ENCODE data around the gene PRKCZ. TPM values are rescaled to one million over a fixed set of nuclear protein-coding genes. Genes with fewer than 3 reads are reported as not detected.

Gene PRKCZ
- total RNA-seq, 1 experiment from 2014 or later = 56.8 TPM

DNA sequence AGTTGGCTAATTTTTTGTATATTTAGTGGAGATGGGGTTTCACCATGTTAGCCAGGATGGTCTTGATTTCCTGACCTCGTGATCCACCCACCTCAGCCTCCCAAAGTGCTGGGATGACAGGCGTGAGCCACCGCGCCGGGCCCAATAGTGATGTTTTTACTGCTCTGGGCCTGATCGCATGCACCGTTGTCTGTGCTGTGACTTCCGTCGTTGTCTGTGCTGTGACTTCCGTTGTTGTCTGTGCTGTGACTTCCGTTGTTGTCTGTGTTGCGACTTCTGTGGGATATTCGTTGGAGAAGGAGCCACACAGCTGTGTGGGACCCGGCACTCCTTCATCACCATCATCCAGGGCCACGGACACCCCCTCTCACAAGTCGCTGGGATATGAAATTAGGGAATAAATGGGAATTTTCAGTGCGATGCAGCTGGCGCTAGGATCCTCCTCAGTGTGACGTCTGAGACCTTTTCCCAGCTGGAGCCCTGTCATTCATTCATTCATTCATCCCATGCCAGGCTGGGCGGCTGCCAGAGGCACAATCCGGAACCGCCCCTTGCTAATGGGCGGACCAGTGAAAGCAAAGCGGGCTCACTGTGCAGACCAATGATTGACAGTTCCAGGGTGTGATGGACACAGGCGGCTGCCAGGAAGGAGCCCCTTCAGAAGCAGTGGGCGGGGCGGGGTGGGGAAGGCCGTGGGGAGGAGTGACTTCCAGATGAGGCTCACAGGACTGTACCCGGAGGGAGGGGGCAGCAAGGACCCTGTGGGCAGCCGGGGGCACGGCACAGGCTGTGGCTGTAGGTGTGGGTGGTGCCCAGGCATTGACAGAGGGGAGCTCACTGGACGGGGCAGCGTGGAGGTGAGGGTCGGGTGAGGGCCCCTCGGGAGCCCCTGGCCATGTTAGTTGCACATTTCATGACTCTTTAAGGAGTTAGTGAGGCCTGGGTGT lies 48.9 kb downstream of the PRKCZ start:
- DNase-seq (no peak), ATAC-seq (no peak)
- Histone ChIP-seq H3K9me2 (replicated peaks; ENCODE audit: low read length) (no peaks in the 10 kb centered on the region), H3K4me1 (ENCODE audit: insufficient read depth, low read length) (no peaks in the 10 kb centered on the region), H4K20me1 (ENCODE audit: low read length) (no peaks in the 10 kb centered on the region), H3F3A (ENCODE audit: low read length, unreplicated experiment) (no peaks in the 10 kb centered on the region), H3K27ac (ENCODE audit: low read length) (no peak overlapping the region), H3K79me2 (ENCODE audit: low read length) (no peaks in the 10 kb centered on the region), H3K4me2 (ENCODE audit: low read length) (no peak overlapping the region), H3K9me3 (ENCODE audit: low read length) (peaks cover 16% of the 10 kb centered on the region; the same call in 1 of the 2 replicates), H3K36me3 (ENCODE audit: low read depth, low read length) (peaks cover 26% of the 10 kb centered on the region), H3K4me3 (ENCODE audit: low read length) (no peak overlapping the region), H3K27me3 (ENCODE audit: low read length) (no peaks in the 10 kb centered on the region), H2AFZ (ENCODE audit: low read length) (no peak overlapping the region), H3K9ac (ENCODE audit: low read length) (no peak overlapping the region)
- ChIA-PET CTCF (no interaction called here), POLR2A (ENCODE audit: unreplicated experiment) (no interaction called here)
- intact Hi-C loops (cut with micrococcal nuclease) = no loop called here
- TF ChIP-seq, protein P1, sequence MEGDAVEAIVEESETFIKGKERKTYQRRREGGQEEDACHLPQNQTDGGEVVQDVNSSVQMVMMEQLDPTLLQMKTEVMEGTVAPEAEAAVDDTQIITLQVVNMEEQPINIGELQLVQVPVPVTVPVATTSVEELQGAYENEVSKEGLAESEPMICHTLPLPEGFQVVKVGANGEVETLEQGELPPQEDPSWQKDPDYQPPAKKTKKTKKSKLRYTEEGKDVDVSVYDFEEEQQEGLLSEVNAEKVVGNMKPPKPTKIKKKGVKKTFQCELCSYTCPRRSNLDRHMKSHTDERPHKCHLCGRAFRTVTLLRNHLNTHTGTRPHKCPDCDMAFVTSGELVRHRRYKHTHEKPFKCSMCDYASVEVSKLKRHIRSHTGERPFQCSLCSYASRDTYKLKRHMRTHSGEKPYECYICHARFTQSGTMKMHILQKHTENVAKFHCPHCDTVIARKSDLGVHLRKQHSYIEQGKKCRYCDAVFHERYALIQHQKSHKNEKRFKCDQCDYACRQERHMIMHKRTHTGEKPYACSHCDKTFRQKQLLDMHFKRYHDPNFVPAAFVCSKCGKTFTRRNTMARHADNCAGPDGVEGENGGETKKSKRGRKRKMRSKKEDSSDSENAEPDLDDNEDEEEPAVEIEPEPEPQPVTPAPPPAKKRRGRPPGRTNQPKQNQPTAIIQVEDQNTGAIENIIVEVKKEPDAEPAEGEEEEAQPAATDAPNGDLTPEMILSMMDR (conservative IDR thresholded peaks at IDR 0.05; ENCODE audit: low read depth, low read length) = no peak
- TF ChIP-seq EZH2phosphoT487 (IDR thresholded peaks at IDR 0.05; ENCODE audit: borderline replicate concordance, low read length) (no peak), EZH2 (IDR thresholded peaks at IDR 0.05; ENCODE audit: low read length, unreplicated experiment) (no peak)
- no TSS peak for BruUV-seq (replicated peaks)

DNA sequence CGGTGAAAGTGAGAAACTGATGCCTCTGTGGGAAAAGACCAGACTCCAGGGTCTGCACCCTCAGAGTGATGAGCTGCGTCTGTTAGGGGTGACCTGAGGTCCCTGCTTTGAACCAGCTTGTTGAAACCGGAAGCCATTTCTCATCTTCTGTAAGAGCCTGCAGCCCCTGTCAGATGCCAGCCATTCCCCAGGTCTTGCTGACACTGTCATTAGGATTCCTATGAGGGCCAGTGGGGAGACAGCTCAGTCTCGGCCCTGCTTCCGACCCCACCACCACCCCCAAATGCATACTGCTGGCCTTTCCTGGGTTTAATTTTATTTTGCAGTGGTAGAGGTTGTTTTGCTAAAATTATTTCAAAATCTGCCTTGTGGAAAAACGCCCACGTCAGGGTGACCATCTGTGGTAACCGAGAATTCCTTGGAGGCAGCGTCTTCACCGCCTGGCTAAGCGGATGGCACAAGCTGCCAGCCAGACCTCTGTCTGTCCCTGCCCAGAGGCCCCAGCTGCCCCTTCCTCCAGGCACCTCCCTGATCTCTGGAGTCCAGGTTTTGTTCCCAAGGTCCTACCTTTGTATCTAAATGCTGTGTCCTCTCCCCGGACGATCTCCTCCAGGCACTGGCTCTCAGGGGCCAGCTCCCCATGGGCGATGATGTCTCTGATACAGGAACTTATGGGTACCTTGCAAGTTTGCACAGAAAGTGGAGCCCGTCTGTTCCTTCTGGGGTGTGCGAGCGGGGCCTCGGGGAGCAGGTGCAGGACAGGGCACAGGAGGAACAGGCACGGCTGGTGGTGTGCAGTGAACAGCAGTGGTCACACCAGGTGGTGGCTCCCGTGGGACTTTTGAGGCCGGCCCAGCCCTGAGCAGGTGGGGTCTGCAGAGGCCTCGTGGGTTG lies 49.9 kb downstream of the PRKCZ start:
- DNase-seq = no peak
- no peaks in the 10 kb centered on the region for H4K20me1 ChIP-seq (ENCODE audit: low read length)
- no peak overlapping the region for H3K27ac ChIP-seq (ENCODE audit: low read length)
- TF ChIP-seq, protein P1 (conservative IDR thresholded peaks at IDR 0.05; ENCODE audit: low read depth, low read length) = no peak
- TF ChIP-seq EZH2phosphoT487 (IDR thresholded peaks at IDR 0.05; ENCODE audit: borderline replicate concordance, low read length) (no peak), EZH2 (IDR thresholded peaks at IDR 0.05; ENCODE audit: low read length, unreplicated experiment) (no peak)
- H3K4me1 ChIP-seq (ENCODE audit: insufficient read depth, low read length) = no peaks in the 10 kb centered on the region
- H3K9ac ChIP-seq (ENCODE audit: low read length) = no peak overlapping the region
- H2AFZ ChIP-seq (ENCODE audit: low read length) = no peak overlapping the region
- peaks cover 26% of the 10 kb centered on the region for H3K36me3 ChIP-seq (ENCODE audit: low read depth, low read length)
- ATAC-seq = no peak
- no peaks in the 10 kb centered on the region for H3F3A ChIP-seq (ENCODE audit: low read length, unreplicated experiment)
- no TSS peak for BruUV-seq (replicated peaks)
- no peaks in the 10 kb centered on the region for H3K27me3 ChIP-seq (ENCODE audit: low read length)
- CTCF ChIA-PET = no interaction called here
- no peak overlapping the region for H3K4me3 ChIP-seq (ENCODE audit: low read length)
- no peaks in the 10 kb centered on the region for H3K9me2 ChIP-seq (replicated peaks; ENCODE audit: low read length)
- intact Hi-C loops (cut with micrococcal nuclease) = no loop called here
- no peak overlapping the region for H3K4me2 ChIP-seq (ENCODE audit: low read length)
- no peaks in the 10 kb centered on the region for H3K79me2 ChIP-seq (ENCODE audit: low read length)
- POLR2A ChIA-PET (ENCODE audit: unreplicated experiment) = no interaction called here
- H3K9me3 ChIP-seq (ENCODE audit: low read length) = peaks cover 16% of the 10 kb centered on the region; the same call in 1 of the 2 replicates

All from PC-3 (cell line).